ENCODE results near the gene MRTFB.

Gene MRTFB

GRCh38 chr16:14300705-14301168, 229.6 kb downstream of the MRTFB start:
- Histone ChIP-seq H3K27ac (replicated peaks) (no peak overlapping the region), H3K4me3 (replicated peaks; ENCODE audit: insufficient read depth, low read length) (no peak overlapping the region), H3K27me3 (ENCODE audit: insufficient read depth, poor library complexity, severe bottlenecking) (peaks cover 26% of the 10 kb centered on the region)
- peak in 1 of 2 experiments; percentile 40 for DNase-seq (ENCODE audit: low read depth in 1 of 2, low spot score in 1 of 2)
- TF ChIP-seq, protein P1, sequence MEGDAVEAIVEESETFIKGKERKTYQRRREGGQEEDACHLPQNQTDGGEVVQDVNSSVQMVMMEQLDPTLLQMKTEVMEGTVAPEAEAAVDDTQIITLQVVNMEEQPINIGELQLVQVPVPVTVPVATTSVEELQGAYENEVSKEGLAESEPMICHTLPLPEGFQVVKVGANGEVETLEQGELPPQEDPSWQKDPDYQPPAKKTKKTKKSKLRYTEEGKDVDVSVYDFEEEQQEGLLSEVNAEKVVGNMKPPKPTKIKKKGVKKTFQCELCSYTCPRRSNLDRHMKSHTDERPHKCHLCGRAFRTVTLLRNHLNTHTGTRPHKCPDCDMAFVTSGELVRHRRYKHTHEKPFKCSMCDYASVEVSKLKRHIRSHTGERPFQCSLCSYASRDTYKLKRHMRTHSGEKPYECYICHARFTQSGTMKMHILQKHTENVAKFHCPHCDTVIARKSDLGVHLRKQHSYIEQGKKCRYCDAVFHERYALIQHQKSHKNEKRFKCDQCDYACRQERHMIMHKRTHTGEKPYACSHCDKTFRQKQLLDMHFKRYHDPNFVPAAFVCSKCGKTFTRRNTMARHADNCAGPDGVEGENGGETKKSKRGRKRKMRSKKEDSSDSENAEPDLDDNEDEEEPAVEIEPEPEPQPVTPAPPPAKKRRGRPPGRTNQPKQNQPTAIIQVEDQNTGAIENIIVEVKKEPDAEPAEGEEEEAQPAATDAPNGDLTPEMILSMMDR (IDR thresholded peaks at IDR 0.05; ENCODE audit: insufficient read depth, low read length): peak; percentile 47
- TF ChIP-seq POLR2AphosphoS5 (IDR thresholded peaks at IDR 0.05; ENCODE audit: low read depth) (no peak), SPI1 (IDR thresholded peaks at IDR 0.05; ENCODE audit: borderline replicate concordance, low read depth) (no peak)

DNA sequence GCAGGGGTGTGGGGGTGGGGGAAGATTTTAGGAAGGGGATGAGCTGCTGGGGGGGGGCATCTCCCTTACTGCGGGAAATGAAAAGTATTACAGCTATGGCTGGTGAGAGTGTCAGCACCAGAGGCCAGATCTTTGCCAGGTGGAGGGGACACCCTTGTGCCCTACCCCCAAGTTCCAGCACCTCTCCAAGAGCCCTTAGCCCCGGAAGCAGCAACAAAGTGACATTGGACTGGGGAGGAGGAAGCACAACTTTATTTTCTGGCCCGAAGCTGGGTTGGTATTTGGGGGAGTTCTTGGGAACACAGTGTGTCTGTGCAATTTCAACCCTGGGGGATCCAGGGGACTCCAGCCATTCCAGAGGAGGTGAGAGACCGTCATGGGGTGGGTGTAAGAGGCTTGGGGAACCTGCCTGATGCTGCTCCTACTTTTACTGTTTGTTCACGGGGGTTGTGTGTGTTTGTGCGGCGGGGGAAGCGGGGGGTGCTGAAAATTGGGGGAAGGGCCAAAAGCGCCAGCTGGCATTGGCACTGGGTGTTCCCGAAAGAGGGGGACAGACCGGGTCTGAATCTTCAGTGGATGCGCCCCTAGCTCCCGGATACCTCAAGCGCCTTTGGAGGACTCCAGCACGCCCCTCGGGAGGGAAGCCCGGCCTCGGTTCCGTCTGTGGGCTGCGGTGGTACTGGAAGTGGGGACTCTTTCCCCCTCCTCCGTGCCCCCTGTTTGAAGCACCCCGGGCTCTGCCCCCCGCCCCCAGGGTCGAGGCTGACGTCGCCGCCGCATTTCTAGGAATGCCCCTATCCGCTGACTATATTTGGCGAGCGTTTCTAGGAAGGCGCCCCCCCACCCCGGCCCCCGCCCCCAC, 230.3 kb downstream of the MRTFB start:
- DNase-seq (ENCODE audit: low read depth in 1 of 2, low spot score in 1 of 2): no peak
- H3K27ac ChIP-seq (replicated peaks): no peak overlapping the region
- TF ChIP-seq REST (IDR thresholded peaks at IDR 0.05; ENCODE audit: insufficient replicate concordance, low read depth) (no peak), POLR2AphosphoS5 (IDR thresholded peaks at IDR 0.05; ENCODE audit: low read depth) (no peak), SPI1 (IDR thresholded peaks at IDR 0.05; ENCODE audit: borderline replicate concordance, low read depth) (no peak), GABPA (IDR thresholded peaks at IDR 0.05; ENCODE audit: low read depth) (no peak)
- TF ChIP-seq, protein P1 (IDR thresholded peaks at IDR 0.05; ENCODE audit: insufficient read depth, low read length): no peak

DNA sequence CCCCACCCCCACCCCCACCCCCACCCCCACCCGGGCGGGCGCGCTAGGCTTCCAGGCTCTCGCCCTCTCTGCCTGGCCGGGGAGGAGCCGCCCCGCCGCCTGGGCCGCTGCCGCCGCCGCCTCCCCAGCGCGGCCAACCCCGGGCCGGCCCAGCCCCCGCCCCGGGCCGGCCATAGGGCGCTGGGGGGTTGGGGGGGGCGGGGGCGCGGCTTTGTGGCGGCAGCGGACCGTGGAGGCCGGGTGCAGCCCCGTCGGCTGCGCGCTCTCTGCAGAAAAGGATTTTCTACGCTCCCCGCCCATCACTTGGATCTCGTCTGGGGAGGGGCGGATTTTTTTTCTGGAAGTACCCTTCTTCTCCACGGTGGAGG, 230.9 kb downstream of the MRTFB start:
- Histone ChIP-seq H3K27me3 (ENCODE audit: insufficient read depth, poor library complexity, severe bottlenecking) (peaks cover 26% of the 10 kb centered on the region), H3K27ac (replicated peaks) (no peak overlapping the region), H3K4me3 (replicated peaks; ENCODE audit: insufficient read depth, low read length) (peak overlapping the region; percentile 34)
- TF ChIP-seq SPI1 (IDR thresholded peaks at IDR 0.05; ENCODE audit: borderline replicate concordance, low read depth) (no peak), GABPA (IDR thresholded peaks at IDR 0.05; ENCODE audit: low read depth) (no peak), POLR2AphosphoS5 (IDR thresholded peaks at IDR 0.05; ENCODE audit: low read depth) (no peak), REST (IDR thresholded peaks at IDR 0.05; ENCODE audit: insufficient replicate concordance, low read depth) (no peak)
- TF ChIP-seq, protein P1 (IDR thresholded peaks at IDR 0.05; ENCODE audit: insufficient read depth, low read length): no peak
- DNase-seq (ENCODE audit: low read depth in 1 of 2, low spot score in 1 of 2): no peak

More for the DNA sequence above, 230.3 kb downstream of the MRTFB start:
- Histone ChIP-seq H3K27me3 (ENCODE audit: insufficient read depth, poor library complexity, severe bottlenecking) (peaks cover 26% of the 10 kb centered on the region), H3K4me3 (replicated peaks; ENCODE audit: insufficient read depth, low read length) (no peak overlapping the region)

All from HL-60 (cell line).